ENCODE measurements around the gene RBP4.
"Not testable (repeated sequence)": the region's sequence is repeated elsewhere in the genome, so short reads cannot be mapped to it uniquely, and the experiment has no call there.

The RBP4 gene

DNA sequence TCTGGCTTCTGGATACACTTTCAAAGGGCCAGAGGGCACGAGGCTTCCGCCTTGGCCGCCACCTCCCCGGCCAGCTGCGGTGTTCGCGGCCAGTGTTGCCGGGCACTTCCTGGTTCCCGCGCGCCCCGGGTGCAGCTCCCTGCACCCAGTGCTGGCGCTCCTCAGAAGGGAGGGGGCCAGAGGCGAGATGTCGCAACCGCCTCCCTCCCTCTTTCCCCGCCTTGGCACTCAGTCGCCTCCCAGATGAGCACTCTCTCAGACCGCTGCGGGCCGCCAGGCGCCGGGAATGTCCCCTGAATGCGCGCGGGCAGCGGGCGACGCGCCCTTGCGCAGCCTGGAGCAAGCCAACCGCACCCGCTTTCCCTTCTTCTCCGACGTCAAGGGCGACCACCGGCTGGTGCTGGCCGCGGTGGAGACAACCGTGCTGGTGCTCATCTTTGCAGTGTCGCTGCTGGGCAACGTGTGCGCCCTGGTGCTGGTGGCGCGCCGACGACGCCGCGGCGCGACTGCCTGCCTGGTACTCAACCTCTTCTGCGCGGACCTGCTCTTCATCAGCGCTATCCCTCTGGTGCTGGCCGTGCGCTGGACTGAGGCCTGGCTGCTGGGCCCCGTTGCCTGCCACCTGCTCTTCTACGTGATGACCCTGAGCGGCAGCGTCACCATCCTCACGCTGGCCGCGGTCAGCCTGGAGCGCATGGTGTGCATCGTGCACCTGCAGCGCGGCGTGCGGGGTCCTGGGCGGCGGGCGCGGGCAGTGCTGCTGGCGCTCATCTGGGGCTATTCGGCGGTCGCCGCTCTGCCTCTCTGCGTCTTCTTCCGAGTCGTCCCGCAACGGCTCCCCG, 34.4 kb downstream of the RBP4 start, which contains the start of gene FFAR4:
Gene FFAR4 (plus strand): TSS at position 231 of the 842 bp plus-strand sequence. CDS start 56 bp downstream, at position 287.
- no peak for DNase-seq (ENCODE audit: low read depth, low spot score)

DNA sequence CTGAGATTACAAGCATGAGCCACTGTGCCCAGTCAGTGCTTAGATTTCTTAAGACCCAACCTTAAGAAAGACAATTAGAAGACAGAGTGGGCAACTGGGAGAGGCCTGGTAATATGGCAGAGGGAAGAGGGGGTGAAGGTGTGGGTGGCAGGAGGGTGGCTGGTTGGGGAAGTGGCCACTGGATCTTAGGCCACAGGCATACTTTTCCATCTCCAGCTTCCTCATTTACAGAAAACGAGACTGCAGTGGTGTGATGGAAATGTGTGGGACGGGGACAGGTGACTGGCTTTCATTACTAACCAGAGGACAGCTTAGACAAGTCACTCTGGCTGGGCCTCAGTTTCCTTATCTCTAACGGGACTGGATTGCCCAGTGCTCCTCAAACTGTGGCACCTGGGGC, 35.6 kb downstream of the RBP4 start:
- no peak for DNase-seq (ENCODE audit: low read depth, low spot score)

DNA sequence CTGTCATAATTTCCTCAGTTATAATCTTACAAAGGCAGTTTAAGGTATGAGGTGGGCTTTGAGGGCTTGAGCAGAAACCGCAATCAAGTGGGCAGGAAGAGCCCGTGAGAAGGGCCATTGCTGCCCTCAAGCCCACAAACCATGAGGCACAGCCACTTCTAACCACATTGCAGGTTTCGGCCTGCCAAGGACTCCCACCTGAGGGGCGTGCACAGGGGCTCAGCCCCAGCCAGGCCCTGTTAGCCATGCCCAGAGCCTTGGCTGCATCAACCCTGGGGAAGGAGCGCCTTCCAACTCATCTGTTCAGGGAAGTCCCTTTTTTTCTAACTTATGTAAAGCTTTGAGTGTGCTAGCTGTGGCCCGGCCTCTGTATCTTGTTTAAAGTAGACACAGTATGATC, 40.5 kb downstream of the RBP4 start:
- no peak for DNase-seq (ENCODE audit: low read depth, low spot score)

DNA sequence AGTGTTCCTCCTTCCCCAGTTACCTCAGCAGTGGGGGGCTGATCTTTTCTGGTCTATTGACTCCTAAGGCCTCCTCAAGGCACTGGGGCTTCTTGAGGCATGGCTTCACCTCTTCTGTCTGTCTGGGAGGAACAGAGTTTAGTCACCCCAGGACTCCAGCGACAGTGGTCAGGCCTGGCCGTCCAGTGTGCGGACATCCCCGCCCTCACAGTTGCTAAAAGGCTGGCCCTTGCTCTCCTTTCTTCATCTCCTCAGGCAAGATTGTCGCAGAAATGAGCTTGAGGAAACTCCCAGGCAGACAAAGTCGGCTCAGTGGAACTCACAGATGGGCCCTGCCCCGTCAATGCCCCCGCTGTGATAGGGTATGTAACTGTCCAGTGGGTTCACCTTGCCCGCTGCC, 41.5 kb downstream of the RBP4 start:
- no peak for DNase-seq (ENCODE audit: low read depth, low spot score)

DNA sequence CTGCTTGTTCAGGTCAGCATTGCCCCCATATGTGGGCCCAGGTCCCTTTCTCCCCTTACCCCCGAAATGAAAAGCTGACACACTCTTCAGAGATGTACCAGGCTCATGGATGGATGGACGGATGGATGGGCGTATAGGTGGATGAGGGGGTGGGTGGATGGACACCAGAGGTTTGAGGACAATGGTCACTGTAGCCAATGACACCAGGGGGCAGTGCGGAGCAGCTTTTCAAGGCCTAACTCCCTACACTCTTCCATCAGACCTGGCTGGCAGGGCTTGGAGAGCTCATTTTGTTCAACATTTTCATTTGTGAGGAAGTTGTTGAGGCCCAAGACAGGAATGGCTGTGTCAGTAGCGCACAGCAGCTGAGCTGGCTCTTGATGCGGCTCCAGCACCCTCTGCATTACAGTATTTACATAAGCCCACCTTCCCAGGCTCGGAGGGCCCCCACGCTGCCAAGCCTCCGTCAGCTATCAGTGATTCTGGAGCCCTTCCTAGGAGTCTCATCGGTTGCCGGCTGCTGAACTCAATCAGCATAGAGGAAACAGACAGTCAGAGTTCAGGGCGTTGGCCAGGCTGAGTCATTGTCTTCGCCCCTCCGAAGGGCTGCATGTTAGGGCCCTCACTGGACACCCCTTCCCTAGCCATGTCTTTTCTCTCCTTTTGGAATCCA, 46.1 kb downstream of the RBP4 start:
- no peak for DNase-seq (ENCODE audit: low read depth, low spot score)

DNA sequence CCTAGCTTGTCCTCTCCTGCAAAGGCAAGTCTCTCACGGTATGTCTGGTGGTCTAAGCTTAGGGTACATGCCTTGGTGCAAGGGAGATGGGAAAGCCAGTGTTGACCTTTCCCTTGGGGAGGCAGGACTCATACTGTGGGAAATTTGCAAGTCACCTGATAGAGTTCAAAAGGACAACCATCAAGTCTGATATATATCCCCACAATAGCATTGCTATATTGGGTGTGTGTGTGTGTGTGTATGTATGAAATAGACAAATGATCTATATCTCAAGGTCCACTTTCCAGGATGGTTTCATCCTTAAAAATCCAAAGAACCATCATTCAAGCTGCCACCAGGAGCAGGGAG, 46.7 kb downstream of the RBP4 start:
- DNase-seq (ENCODE audit: low read depth, low spot score), result no peak

DNA sequence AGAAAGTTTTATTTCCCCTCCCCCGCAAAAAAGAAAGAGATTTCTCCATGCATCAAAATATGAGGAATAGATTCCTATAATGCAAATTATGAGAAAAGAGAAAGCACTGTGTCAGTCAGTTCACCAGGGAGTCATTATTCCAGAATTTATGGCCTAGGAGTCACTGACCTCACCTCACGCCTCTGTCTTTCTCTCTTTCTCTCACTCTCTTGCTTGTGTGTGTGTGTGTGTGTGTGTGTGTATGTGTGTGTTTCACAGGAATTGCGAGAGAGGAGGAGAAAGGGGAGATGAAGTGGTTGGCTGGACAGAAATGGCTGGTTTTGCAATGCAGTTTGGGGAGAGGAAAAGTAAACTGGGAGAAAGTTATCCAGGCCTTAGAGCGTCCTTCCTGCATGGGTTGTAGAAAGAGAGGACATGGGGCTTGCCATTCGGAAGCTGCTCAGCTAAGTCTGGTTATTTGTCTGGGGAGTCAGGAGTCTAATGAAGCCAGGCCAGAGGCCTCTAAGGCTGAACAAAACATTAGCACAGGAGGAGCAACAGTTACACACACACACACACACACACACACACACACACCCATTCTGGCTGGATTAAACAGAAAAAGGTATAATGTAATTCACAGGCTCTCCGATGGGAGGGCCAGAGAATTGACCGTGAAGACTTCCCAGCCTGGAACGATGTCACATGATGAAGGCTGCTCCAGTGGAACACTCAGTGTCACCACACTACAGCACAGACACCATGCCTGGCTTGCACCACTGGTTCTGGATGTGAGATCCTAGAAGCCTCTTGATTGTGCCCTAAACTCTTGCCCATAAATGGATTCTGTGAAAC, 47.3 kb downstream of the RBP4 start:
- DNase-seq (ENCODE audit: low read depth, low spot score), result no peak

DNA sequence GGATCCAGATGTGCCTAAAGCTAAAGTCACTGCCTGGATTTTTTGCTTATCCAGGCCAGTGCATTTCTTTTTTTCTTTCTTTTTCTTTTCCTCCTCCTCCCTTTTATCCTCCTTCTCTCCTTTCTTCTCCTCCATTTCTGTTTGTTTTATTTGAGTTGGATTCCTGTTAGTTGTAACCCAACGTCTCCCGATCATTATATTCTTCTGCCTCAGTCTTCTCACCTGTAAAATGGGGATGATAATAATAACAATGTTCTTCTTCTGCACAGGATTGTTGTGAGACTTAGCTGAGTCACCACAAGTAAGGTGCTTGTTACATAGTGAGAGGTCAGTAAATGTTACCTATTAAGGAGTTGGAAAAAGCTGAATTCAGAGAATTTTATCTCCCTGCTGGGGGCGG, 48.3 kb downstream of the RBP4 start:
- no peak for DNase-seq (ENCODE audit: low read depth, low spot score)

DNA sequence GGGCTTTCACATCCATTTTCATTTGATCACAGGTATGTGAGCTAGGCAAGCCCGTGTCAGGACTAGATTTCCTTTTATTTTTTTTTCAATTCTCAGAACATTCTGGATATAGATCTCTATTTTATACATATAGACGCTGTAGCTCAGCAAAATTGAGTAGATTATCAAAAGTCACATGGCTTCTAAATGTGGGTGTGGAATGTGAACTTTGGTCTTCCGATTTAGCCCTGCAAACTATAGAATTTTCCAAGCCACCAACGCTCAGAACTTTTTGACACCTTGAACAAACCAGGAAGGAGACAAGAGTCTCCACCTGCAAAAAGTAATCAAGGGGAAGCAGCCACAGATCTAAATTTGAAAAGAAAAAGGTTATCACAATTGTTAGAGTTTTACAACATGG, 50.4 kb downstream of the RBP4 start:
- no peak for DNase-seq (ENCODE audit: low read depth, low spot score)

DNA sequence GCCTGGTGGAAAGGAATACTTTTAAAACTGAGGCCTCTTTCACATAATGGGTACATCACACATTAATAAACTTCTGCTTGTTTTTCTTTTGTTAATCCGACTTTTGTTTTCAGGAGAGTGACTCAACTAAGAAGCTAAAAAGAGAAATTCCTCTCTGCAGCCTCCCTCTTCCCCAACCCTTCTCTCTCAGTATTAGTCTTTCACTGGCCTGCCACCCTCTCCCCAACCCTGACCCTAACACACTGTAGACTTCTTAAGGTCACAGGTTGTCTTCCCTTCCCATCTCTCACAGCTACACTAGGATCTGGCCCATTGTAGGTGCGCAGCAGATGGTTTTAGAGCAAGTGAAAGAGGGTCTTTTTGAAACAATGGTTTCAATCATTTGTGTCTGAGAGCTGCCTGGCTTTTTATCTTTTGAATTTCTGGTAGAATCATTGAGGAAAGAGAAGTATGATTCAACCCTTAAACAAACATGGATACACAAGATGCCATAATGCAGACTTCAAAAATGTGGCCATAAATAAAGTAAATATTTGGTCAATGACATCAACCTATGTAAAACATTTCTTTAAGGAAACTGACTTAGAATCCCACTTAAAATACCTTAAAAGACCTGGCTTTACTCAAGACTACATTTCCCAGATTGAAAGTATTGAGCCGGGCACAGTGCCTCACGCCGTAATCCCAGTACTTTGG, 52.5 kb downstream of the RBP4 start:
- DNase-seq (ENCODE audit: low read depth, low spot score), result no peak

DNA sequence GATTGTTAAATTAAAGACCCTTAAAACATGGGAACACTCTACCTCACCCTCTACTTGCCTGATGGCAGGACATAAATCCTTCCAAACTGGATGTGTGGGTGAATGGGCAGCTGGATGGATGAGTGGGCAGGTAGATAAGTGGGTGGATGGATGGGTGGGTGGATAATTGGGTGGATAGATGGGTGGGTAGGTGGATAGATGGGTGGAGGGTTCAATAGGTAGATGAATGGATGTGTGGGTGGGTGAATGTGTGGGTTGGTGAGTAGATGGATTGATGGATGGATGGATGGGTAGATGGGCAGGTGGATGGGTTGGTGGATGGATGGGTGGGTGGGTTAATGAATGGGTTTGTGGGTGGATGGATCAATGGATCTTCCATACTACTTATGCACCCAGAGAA, 53.5 kb downstream of the RBP4 start:
- DNase-seq (ENCODE audit: low read depth, low spot score), result no peak

DNA sequence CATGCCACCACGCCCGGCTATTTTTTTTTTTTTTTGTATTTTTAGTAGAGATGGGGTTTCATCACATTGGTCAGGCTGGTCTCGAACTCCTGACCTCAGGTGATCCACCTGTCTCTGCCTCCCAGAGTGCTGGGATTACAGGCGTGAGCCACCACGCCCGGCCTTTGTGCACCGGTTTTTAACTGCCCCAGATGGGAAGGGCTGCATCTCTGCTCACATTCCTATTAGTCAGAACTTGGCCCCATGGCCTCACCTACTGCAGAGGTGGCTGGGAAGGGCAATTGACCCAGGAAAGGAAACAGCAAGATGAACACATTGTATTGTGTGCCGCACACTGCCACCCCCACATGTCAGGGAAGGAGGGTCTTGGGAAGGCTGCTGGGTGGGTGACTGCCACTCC, 54.0 kb downstream of the RBP4 start:
- DNase-seq (ENCODE audit: low read depth, low spot score), result not testable (repeated sequence)

DNA sequence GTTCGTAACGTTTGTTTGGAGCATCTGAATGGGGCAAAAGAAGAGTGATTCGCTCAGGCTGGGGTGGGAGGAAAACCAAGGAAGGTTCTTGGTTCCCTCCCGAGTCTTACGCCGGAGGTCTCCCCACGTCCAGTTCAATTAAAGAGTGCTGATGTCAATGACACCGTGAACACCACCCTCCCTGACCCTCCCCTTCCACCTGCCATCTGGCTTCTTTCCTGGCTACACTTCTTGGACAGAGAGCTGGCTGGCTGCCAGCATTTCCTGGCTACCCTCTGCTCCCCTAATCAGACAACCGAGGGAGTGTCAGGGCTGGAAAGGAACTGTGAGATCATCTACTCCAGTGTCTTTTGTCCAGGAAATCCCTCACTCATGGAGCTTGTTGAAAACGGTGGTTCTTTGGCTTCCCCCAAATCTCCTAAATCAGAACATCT, 58.7 kb downstream of the RBP4 start:
- no peak for DNase-seq (ENCODE audit: low read depth, low spot score)
